ENCODE data around the gene APMAP.
"Not testable (repeated sequence)": the region's sequence is repeated elsewhere in the genome, so short reads cannot be mapped to it uniquely, and the experiment has no call there.

Gene APMAP

DNA sequence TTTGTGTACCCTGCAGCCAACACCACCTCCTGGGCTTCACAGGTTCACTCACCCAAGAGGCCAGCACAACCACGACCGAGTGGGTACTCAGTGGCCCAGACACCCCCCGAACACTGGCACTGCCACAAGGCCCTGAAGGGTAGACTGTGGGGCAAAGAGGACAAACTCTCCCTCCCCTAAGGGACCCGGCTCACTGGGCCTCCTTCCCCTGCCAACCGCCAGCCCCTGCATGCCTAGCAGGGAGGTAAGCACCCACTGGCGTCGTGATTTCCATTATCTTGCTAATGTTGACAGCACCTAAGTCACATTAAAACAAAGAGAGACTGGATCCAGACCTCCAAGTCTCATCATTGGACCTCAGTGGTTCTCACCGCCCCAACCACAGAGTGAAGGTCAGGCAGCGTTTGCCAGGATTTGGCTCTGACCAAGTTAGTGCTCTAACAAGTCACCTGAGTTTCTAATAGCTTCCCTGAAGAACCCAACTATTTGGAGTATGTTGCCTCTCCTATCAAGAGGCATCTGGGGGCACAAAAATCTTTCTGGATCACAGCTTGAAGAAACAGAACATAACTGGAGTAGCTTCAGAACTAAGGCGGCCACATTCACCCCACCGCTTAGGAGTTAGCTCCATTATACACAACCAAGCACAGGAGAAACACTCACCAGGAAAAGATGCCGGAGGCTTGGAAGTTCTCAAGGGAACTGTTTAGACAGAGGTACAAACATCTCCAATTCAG, 14.0 kb upstream of the APMAP start:
- no peak for DNase-seq

DNA sequence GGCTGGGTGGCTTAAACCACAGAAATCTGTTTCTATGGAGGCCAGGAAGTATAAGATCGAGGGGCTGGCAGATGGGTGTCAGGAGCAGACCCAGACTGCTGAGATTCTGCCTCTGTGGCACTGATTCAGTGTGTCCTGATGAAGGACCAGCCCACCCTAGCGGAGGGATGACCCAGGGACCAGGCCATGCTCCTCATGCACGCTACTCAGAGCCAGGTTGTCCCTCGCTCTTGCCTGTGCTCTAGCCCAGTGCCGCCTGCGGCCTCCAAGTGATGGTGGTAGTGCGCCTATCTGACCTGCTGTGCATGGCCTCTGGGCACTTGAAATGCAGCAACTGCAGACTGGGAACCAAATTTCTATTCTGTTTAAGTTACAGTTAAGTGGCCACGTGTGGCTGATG, 13.1 kb upstream of the APMAP start:
- DNase-seq = no peak

DNA sequence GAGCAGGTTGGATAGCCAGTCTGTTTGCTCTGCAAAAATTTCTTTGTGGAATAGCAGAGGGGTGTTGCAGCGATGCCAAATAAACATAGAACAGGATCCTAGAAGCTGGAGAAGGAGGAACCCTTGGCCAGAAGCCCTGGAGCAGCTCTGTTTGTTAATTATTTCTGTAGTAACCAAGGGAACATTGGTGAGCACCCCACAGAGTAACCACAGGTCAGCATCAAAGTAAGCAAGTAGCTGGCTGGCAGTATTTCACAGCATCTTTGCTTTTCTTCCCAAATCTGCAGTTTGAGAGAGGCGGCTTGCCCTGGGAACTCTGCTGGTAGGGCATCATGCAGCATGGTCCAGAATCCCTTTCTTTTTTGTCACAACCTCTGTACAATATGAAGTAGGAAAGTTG, 12.7 kb upstream of the APMAP start:
- DNase-seq = no peak

DNA sequence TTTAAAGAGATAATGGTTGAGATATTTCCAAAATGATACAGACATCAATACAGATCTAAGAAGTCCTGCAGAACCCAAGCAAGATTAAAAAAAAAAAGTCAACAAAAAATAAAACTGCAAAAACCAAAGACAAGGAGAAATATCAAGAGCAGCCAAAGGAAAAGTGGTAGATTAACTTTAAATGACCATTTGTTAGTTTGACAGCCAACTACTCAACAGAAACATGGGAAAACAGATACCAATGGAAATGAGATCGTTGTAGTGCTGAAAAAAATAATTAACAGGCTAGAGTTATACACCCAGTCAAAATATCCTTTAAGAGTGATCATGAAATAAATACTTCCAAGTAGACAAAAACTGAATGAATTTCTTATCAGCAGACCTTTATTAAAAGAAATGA, 10.5 kb upstream of the APMAP start:
- no peak for DNase-seq

DNA sequence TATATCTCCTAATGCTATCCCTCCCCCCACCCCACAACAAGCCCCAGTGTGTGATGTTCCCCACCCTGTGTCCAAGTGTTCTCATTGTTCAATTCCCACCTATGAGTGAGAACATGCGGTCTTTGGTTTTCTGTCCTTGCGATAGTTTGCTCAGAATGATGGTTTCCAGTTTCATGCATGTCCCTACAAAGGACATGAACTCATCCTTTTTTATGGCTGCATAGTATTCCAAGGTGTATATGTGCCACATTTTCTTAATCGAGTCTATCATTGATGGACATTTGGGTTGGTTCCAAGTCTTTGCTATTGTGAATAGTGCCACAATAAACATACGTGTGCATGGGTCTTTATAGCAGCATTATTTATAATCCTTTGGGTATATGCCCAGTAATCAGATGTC, 8.8 kb upstream of the APMAP start:
- DNase-seq = not testable (repeated sequence)

DNA sequence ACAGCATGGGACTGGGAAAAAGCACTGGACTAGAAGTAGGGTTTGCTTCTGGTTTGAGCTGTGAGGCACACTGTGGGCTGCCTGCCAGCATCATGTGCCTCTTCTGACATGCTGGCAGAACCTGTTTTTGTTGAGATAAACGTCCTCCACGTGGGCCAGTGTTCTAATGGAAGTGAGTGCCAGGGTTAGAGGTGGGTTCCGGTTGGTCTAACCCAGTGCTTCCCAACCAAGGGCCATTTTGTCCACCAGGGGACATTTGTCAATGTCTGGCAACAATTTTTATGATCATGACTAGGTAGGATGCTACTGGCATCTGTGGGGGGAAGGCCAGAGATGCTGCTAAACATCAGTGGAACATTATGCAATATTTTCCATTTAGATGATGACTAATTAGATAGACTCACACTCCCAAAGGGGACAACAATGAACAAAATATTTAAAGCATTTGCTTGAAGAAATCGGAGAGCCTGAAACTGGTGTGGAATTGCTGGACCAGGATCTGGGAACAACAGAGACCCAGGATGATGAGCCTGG, 7.8 kb upstream of the APMAP start:
- DNase-seq = no peak

DNA sequence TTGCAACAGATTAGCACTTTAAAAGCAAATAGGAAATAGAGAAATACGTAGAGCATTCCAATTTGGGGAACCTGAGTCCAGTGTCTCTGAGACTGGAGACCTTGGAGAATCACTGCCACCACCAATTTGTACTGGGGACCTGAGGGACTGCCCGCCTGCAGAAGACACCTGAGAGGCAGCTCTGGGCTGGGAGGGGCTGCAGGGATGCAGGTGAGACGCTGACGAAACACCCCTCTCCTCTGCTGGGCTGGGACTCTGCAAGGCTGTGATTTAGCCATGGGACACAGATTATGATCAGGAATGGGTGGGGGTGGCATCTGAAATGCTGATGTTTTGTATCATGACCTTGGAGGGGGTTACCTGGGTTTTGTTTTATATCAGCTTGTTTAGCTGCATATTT, 7.0 kb upstream of the APMAP start:
- DNase-seq = no peak

DNA sequence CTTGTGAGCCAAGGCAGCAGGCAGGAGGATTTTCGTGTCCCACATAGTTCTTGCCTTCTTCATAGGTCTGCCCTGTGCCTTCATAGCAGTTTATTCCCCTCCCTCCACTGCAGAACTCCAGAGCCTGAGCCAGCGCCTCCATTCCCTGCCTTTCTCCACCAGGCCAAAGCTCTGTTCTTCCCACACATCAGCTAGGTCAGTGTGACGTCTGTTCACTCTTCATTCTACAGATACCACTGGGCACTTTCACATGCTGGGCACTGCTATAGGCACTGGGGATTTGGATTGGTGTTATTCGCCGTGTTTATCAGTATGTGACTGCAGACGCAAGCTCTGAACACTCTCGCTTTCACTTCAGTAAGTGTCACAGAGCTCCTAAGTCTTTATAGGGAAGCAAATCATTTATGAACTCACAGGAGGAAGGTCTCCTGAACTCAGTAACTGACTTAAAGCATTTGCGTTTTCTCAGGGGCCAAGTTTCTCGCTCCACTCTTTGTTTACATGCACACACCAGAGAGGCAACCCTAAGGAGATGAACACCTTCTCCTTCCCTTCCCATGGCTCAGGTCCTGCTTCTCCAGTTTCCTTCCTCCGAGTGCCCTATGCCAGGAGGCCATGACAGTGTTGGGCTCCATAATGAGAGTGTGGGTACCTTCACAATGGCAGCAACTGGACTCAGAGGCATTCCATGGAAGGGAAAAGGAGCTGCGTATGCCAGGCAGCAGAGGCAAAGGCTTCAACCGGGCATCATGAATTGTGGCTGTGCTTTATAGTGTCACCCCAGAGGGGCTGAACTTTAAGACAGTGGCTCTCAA, 6.3 kb upstream of the APMAP start:
- DNase-seq = no peak

DNA sequence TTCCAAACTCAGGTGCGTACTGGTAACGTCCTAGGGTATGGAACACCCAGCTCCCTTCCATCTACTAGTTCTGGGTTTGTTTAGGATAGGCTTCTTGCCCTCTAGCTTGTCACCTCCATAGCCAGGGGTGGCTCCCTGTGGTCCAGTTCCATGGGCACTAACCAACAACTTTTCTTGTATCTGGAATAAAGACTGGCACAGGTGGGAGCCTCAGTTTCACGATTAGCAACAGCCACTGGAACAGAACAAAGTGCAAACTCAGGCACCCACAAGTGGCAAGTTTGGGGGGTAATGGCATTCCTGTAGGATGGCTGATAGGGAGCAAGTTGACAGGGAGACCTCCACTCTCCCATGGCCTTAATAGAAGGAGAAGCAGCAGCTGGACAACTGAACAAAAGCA, 5.6 kb upstream of the APMAP start:
- DNase-seq = no peak

DNA sequence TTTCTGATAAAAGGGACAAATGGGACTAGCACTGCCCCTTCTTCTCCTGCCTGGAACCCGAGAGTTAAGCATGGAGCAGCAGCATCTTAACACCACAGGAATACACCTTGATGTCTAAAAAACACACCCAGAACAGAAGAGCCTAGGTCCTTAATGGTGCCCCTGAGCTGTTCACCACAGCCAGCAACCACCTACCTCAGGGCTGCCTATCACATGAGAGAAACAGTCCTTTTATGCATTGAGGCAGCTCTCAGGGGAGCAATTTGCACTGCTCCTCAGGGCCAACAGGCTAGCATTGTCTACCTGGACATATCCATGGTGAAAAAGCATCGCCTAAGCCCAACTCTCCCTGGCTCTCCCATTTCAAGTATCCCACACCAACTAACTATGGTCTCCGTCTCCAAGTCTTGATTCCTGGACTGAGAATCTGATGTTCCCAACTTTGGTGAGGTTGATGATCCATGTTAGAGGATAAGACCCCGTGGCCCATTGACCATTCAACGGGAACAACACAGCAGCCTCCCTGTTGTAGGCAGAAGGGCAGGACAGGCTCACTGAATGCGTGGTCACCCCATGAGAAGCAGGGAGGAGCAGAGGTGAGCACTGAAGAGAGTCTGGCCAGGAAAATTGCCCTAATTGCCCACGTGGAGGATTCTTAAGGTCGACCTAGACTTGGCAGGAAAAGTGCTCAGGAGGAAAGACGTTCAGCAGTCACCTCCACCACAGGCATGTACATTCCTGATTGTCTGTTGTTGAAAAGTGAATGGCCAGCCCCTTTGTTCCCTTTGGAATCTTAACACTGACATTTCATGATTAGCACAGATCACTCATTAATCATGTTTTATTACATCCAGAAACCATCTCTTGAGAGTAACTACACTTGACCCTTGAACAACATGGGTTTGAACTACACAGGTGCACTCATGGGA, 4.2 kb upstream of the APMAP start:
- DNase-seq = no peak

DNA sequence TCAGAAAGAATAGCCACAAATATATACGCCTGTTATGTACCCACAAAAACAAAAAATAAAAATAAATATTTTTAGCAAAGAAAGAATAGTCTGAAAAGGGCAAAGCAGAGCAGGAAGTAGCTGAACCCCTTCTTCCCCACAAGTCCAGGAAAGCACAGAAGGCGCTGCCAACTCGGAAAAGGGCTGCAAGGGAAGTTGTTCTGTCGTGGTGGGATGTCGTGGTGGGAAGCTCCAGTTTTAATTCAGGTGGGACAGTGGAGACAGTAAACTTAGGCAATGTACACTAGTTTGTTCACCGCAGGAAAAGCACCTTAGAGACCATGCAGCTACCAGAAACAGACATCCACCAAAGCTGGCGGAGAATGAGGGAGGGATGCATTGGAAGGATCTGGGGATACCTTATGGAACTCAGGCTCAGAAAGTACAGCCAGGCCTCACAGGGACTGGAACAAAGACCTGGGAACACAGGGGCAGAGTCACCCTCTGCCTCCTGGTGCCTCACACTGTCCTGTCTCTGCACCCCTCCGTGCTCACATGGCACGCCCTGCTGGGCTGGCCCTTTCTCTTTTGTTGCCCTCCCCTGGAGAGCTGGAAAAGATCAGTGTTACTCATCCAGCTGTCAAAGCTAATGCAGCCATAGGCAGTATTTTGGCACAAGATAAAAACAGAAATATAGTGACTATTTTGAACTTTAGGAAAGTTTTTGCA, 3.3 kb upstream of the APMAP start:
- DNase-seq = no peak

DNA sequence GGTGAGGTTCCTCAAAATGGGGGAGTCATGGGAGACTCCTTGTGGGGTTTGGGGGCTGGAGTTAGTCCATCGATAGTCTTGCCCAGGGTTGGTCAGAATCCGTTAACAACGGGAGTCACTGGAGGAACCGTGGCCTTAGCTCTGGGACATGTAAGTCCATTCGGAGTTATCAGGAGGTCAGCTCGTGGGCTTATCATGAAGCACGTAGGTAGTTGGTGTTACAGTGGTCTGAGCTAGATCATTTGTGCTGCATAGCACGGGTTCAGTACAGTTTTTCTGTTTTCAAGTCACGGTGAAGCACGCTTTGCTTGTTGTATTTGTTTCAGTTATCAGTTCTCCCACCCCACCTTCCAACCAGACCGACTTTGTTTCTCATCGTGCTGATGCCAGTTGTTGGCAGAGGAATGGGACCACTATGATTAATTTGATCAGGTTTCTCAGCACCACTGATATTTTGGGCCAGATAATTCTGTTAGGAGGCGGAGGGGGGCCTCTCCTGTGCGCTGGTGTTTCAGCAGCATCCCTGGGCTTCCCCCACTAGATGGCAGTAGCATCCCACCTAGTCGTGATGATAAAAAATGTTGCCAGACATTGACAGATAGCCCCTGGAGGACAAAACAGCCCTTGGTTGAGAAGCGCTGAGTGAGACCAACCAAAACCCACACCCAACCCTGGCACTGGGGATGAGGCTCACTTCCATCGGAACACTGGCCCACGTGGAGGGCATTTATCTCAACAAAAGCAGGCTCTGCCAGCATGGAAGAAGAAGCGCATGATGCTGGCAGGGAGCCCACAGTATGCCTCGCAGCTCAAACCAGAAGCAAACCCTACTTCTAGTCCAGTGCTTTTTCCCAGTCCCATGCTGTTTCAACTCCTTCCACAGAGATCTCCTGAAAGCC, 2.2 kb upstream of the APMAP start:
- DNase-seq = peak; percentile 61 to 67

DNA sequence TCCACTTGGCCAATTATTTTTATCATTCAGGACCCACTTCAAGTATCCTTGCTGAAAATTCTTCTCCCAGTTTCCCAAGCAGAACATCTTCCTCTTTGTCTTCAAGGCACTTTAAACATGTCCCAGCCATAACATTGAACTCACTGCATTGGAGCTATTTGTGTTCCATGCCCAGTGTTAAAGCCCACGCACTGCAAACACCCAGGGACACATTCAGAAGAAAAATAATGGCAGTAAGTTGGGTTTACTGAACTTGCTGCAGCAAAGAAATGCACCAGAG, 1.6 kb upstream of the APMAP start:
- DNase-seq = no peak

DNA sequence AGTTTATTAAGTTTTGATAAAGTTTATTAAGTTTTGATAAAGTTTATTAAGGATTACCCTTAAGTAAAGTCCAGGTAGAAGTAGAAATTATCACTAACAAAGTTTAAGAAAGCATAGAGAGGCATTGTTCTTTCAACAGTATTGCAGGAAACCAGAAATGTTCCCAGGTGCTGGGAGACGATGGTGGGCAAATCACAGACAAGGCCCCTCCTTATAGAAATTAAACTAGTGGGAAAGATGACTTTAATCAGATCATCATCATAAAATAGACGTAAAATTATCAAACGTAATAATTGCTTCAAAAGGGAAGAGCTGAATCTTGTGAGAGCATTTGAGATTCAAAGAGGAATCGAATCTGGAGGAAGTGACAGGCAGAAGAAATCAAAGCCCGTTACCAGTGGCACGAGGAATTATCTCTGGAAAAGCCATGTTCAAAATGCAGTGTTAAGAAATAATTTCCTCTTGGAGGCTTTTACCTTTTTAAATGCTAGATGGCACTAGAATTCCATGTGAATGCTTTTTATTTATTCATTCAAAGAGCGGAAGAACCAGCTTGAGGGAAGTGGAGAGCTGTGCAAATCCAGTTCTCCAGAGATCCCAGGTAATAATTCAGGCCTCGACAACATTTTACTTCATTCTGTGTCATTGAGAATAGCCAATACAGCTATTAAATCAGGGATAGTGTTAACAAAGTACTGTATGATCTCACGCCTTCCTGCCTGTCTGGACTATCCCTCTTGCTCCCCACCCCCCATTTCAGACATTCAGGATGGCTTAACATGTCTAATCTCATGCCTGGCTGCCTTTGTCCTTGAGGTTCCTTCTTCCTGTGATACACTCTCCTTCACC, 1.0 kb upstream of the APMAP start:
- peak in 1 of 2 experiments; percentile 4 for DNase-seq

DNA sequence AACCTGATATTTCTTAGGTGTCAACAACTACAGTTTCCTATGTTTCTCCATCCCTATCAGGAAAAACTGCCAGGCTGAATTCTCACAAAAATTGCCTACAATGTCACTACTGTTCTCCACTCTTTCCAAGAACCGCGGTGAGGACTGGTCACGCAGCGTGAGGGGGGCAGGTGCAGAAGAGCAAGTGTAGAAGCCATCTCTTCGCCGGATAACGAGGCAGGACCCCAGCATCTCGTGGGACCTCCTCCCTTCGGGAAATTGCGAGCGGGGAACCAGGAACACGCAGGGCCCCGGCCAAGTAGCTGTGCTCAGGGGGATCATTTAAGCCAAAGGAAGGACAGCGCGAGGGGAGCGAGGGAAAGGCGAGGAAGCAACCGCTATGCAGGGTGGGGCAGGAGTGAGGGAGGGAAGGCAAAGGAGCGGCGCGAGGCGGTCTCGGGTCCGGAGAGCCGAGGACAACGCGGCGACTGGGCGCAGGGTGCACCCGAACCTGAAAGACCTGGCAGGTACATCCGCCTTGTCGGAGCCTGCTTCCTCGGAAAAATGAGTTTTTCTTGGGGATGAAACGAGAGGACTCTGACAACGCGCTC, 559 bp downstream of the APMAP start:
- no peak for DNase-seq

DNA sequence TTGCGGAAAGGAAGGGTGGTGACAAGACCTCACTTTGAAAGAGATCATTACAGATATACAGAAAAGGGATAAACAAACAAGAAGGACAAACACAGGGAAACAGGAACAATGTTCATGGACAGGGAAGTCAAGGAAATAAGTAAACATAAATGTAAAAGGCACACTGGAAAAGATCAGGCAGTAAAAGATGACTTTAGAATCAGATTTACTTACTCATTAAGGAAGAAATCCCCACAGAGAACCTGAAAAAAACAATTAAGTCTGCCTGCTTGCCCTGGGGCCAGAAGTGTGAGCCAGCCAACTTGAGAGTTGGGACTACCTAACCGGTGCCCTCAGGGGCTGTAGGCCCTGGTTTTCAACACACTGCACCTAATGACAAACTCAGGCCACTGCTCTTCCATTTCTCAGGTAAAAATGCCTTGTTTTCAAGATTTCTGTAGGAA, 1.7 kb downstream of the APMAP start:
- DNase-seq = no peak

DNA sequence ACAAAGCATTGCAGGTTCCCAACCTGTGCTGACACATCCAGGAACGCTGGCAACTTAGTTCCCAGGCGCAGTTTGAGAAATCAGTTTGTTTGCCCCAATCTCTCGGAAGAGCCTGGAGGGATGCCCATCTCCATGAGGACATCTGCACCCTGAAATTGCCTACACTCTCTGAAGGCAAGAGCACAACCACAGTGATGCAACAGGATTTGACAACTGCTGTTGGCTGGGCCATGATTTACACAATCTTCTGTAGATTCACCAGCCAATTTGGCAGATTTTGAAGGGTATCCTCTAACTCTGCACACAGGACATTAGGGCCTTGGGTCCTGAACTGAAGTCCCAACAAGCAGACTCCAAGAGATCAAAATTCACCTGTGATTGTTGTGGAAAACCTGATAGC, 3.4 kb downstream of the APMAP start:
- DNase-seq = no peak

DNA sequence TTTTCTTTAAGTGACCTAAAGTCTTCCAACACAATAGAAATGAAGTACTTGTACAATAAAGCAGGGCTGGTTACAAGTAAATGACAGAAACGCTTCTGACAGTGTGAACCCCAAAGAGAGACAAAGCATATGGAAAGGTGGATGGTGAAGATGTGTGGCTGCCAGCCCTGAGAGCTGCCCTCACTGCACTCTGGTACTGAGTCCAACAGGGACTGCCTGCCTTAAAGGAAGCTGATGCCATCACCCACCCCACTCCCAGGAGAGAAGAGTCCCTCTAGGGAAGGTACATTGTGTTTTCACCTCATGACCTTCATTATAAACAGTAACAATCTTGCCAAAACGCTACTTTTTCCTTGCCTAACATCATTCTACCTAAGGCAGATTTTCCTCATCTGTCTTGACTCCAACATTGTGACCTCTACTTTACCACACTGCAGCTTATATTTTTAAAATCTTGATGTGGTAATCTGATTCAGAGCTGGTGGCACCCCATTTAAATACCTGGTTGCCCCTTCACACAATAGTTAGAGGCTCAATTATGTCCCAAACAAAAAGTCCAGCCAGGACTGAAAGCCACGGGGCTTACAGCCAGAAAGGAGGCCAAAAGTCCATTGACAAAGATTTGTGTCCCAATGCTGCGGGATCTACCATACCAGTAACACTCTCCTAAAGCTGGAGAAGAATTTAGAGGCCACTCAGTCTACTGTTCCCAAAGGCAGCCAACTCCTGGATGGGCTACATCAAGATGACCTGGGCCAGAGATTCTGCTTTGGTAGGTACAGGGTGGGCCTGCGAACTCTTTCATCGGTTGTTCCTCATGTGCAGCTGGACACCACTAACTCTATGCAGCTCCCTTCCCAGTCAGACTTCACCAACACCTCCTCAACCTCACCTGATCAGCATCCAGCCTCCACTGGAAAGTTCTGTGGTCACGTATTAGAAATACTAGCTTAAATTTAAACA, 4.4 kb downstream of the APMAP start:
- DNase-seq = no peak

DNA sequence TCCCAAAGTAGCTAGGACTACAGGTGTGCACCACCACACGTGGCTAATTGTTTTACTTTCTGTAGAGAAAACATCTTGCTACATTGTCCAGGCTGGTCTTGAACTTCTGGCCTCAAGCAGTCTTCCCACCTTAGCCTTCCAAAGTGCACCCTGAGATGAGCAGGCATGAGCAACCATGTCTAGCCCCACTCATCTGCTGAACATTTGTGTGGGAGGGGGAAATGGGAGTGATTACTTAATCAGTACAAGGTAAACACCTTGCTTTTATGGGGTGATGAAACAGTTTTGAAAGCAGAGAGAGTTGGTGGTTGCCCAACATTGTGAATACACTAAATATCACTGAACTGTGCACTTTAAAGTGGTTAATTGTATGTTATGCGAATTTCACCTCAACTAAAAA, 5.3 kb downstream of the APMAP start:
- no peak for DNase-seq
